ENCODE results near the gene PRM3.

DNA sequence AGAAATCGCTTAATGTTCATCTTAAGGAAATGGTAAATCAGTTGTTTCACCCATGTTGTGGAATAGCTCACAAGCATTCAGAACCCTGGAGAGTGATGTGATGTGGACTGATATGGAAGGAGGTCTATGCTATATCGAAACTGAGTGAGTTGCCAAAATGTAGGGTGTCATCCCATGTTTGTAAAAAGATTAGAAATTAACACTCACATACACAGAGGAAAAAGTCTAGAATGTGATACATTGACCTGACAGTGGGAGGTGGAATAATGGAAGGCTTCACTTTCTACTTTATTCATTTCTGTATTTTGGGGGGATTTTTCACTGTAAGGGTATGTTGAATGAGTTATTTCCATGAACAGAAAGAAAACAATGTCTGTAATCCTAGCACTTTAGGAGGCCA lies 12.4 kb upstream of the PRM3 start:
- TF ChIP-seq, protein P1, sequence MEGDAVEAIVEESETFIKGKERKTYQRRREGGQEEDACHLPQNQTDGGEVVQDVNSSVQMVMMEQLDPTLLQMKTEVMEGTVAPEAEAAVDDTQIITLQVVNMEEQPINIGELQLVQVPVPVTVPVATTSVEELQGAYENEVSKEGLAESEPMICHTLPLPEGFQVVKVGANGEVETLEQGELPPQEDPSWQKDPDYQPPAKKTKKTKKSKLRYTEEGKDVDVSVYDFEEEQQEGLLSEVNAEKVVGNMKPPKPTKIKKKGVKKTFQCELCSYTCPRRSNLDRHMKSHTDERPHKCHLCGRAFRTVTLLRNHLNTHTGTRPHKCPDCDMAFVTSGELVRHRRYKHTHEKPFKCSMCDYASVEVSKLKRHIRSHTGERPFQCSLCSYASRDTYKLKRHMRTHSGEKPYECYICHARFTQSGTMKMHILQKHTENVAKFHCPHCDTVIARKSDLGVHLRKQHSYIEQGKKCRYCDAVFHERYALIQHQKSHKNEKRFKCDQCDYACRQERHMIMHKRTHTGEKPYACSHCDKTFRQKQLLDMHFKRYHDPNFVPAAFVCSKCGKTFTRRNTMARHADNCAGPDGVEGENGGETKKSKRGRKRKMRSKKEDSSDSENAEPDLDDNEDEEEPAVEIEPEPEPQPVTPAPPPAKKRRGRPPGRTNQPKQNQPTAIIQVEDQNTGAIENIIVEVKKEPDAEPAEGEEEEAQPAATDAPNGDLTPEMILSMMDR (IDR thresholded peaks at IDR 0.05): no peak
- TF ChIP-seq POLR2AphosphoS5 (IDR thresholded peaks at IDR 0.05): no peak
- no peak for TF ChIP-seq POLR2A (IDR thresholded peaks at IDR 0.05)

Data from breast epithelium (tissue), 3 donors.